HepG2 (cell line): ENCODE measurements around the gene RPRD2. TPM values are rescaled to one million over a fixed set of nuclear protein-coding genes. Genes with fewer than 3 reads are reported as not detected.
A peak's percentile ranks its signal among the peaks of the same experiment; 100 is the strongest.

ENCODE experiments used
- AGO1 ChIP-seq: fragments of 200-400 bp; formaldehyde crosslinking; IDR thresholded peaks from 2 replicates; pipeline ENCODE4 v1.6.1; 2017; ENCODE audit warnings: mild to moderate bottlenecking, low read depth, low read length, moderate library complexity; ENCODE audit not compliant: poor library complexity, severe bottlenecking
- ELF1 ChIP-seq: sonication (generic); formaldehyde crosslinking; IDR thresholded peaks from 2 replicates; pipeline ENCODE4 v1.4.0; 2020; ENCODE audit warnings: missing genetic modification reagents
- FOXP4 ChIP-seq: sonication (generic); formaldehyde crosslinking; IDR thresholded peaks from 2 replicates; pipeline ENCODE4 v1.4.0; 2020; ENCODE audit warnings: missing genetic modification reagents
- HMGXB3 ChIP-seq: sonication (generic); formaldehyde crosslinking; IDR thresholded peaks from 2 replicates; pipeline ENCODE4 v1.4.0; 2020; ENCODE audit warnings: missing genetic modification reagents, borderline replicate concordance
- MYC ChIP-seq: sonication (generic); formaldehyde crosslinking; IDR thresholded peaks from 2 replicates; pipeline ENCODE4 v1.9.0; 2021; ENCODE audit warnings: missing genetic modification reagents, borderline replicate concordance
- PATZ1 ChIP-seq: sonication (generic); formaldehyde crosslinking; IDR thresholded peaks from 2 replicates; pipeline ENCODE4 v1.4.0; 2020; ENCODE audit warnings: missing genetic modification reagents
- RARA ChIP-seq: IDR thresholded peaks from 2 replicates; pipeline ENCODE4 v1.6.1; 2016; ENCODE audit warnings: missing genetic modification reagents, missing compliant biosample characterization
- SOX5 ChIP-seq: IDR thresholded peaks from 2 replicates; pipeline ENCODE4 v1.6.1; 2016; ENCODE audit warnings: borderline replicate concordance
- ZNF142 ChIP-seq: sonication (generic); formaldehyde crosslinking; IDR thresholded peaks from 2 replicates; pipeline ENCODE4 v1.4.0; 2020; ENCODE audit warnings: missing genetic modification reagents
- ZNF350 ChIP-seq: sonication (generic); formaldehyde crosslinking; IDR thresholded peaks from 2 replicates; pipeline ENCODE4 v1.4.0; 2020; ENCODE audit warnings: mild to moderate bottlenecking, low read depth, missing genetic modification reagents, borderline replicate concordance
- ZNF605 ChIP-seq: sonication (generic); formaldehyde crosslinking; IDR thresholded peaks from 2 replicates; pipeline ENCODE4 v1.8.0; 2022; ENCODE audit warnings: mild to moderate bottlenecking, missing genetic modification reagents
- ZNF737 ChIP-seq: sonication (generic); formaldehyde crosslinking; IDR thresholded peaks from 2 replicates; pipeline ENCODE4 v1.5.0; 2020; ENCODE audit warnings: missing genetic modification reagents, mild to moderate bottlenecking, borderline replicate concordance
- ZNF75D ChIP-seq: sonication (generic); formaldehyde crosslinking; IDR thresholded peaks from 2 replicates; pipeline ENCODE4 v1.8.1; 2023; ENCODE audit warnings: missing genetic modification reagents, mild to moderate bottlenecking, borderline replicate concordance
- polyA plus RNA-seq, 8 experiments: library from polyadenylated mRNA; depleted of rRNA in 3 of 8; stranded (reverse) in 7 of 8; unstranded in 1 of 8; fragments of >200 nt; fragmentation: Illumina TruSeq in 4 of 8; extraction: Trizol in 4 of 8; gene quantifications; 2 replicates each; pipeline versions ENCODE4 v1.2.1 to v1.2.3, GENCODE V29; 2011 to 2016; ENCODE audit warnings: low read depth in 4 of 8, missing spikeins in 1 of 8, mixed read lengths in 1 of 8; ENCODE audit not compliant: insufficient read depth in 1 of 8
- total RNA-seq, 5 experiments: library from RNA; depleted of rRNA; stranded (reverse); fragments of >200 nt; fragmentation: Illumina TruSeq; extraction: Trizol; gene quantifications; 2 replicates each; pipeline ENCODE4 v1.2.3, GENCODE V29; 2016; ENCODE audit warnings: low read depth in 1 of 5

Gene RPRD2
- total and polyA plus RNA-seq, 2 of the 13 experiments (the other 11 are each of a cell fraction or from before 2014, with no cell fraction given) = 8.0 to 8.9 TPM

- TF ChIP-seq ZNF142 (CRISPR knock-in tag) (no peak), ZNF605 (CRISPR knock-in tag) (peak; percentile 80), ZNF350 (peak; percentile 56; the same call in 1 of the 2 replicates), PATZ1 (CRISPR knock-in tag) (peak; percentile 88), ZNF75D (CRISPR knock-in tag) (no peak), AGO1 (peak; percentile 33), HMGXB3 (CRISPR knock-in tag) (no peak), FOXP4 (CRISPR knock-in tag) (no peak; the same call in 1 of the 2 replicates), RARA (no peak), SOX5 (0 out of 2 replicates have a peak, but pooled peaks have one; percentile 24), ELF1 (peak; percentile 17; the same call in 1 of the 2 replicates), MYC (CRISPR knock-in tag) (peak; percentile 79; the same call in 1 of the 2 replicates), ZNF737 (CRISPR knock-in tag) (no peak)
These were observed 151.5 kb downstream of the RPRD2 start, which contains the start of gene FALEC (continued) for GRCh38 chr1:150515328-150516049.
